PC-9 (cell line): ENCODE data around the gene MAN2A2. TPM values are rescaled to one million over a fixed set of nuclear protein-coding genes. Genes with fewer than 3 reads are reported as not detected.

Experiments
- BruUV-seq: library from RNA; stranded (reverse); fragments of 400-500 nt; replicated peaks from 2 replicates; lab custom pipeline; 2021; lab: Mats Ljungman, UMichigan
- CTCF ChIA-PET: fragments of 300-600 bp; sonication (Branson Sonifier 250); formaldehyde crosslinking; loops from one replicate; lab custom pipeline; 2022; ENCODE audit warnings: antibody characterized with exemption; lab: Charles Lee
- POLR2A ChIA-PET: fragments of 300-600 bp; sonication (Branson Sonifier 250); formaldehyde crosslinking; loops from one replicate; lab custom pipeline; 2022; ENCODE audit warnings: antibody characterized with exemption; ENCODE audit not compliant: unreplicated experiment; lab: Charles Lee
- DNase-seq, 2 experiments: peaks; one replicate each; pipeline versions ENCODE4 v3.0.0 to v3.0.0-alpha.2; 2015 to 2022; ENCODE audit warnings: mixed read lengths in 1 of 2
- H2AFZ ChIP-seq: fragments of 200-600 bp; sonication (generic); 2 replicates; pipeline ENCODE4 v1.8.1; 2017; ENCODE audit warnings: antibody characterized with exemption
- H3F3A ChIP-seq: fragments of 200-600 bp; sonication (generic); 2 replicates; pipeline ENCODE4 v1.8.1; 2017; ENCODE audit warnings: antibody characterized with exemption, mild to moderate bottlenecking, low read depth; ENCODE audit not compliant: insufficient read depth
- H3K27ac ChIP-seq: fragments of 200-600 bp; sonication (generic); 2 replicates; pipeline ENCODE4 v1.6.1; 2016; ENCODE audit warnings: mixed run types
- H3K27me3 ChIP-seq: fragments of 200-600 bp; sonication (generic); 2 replicates; pipeline ENCODE4 v1.6.1; 2016; ENCODE audit warnings: low read depth, mixed run types; ENCODE audit not compliant: insufficient read depth
- H3K36me3 ChIP-seq: fragments of 200-600 bp; sonication (generic); 2 replicates; pipeline ENCODE4 v1.6.1; 2016; ENCODE audit warnings: low read depth, mixed run types
- H3K4me1 ChIP-seq: fragments of 200-600 bp; sonication (generic); replicated peaks from 2 replicates; pipeline ENCODE4 v1.6.1; 2016; ENCODE audit warnings: mixed run types; ENCODE audit not compliant: insufficient read depth
- H3K4me2 ChIP-seq: fragments of 200-600 bp; sonication (generic); 2 replicates; pipeline ENCODE4 v1.6.1; 2017; ENCODE audit warnings: mixed run types
- H3K4me3 ChIP-seq: fragments of 200-600 bp; sonication (generic); 2 replicates; pipeline ENCODE4 v1.6.1; 2016; ENCODE audit warnings: mixed run types
- H3K79me2 ChIP-seq: fragments of 200-600 bp; sonication (generic); 2 replicates; pipeline ENCODE4 v1.6.1; 2017; ENCODE audit warnings: low read depth, mixed run types
- H3K9me2 ChIP-seq: fragments of 200-600 bp; sonication (generic); 2 replicates; pipeline ENCODE4 v1.8.1; 2017; ENCODE audit warnings: mild to moderate bottlenecking; ENCODE audit not compliant: insufficient read depth
- H3K9me3 ChIP-seq: fragments of 200-600 bp; sonication (generic); 2 replicates; pipeline ENCODE4 v1.8.1; 2016; ENCODE audit warnings: low read depth; ENCODE audit not compliant: insufficient read depth
- H4K20me1 ChIP-seq: fragments of 200-600 bp; sonication (generic); 2 replicates; pipeline ENCODE4 v1.8.1; 2017; ENCODE audit not compliant: insufficient read depth
- CTCF ChIP-seq: fragments of 200-600 bp; sonication (generic); conservative IDR thresholded peaks from 2 replicates; pipeline ENCODE4 v1.6.1; 2017; ENCODE audit warnings: mixed run types, antibody characterized with exemption, mild to moderate bottlenecking, moderate library complexity
- EZH2 ChIP-seq: fragments of 200-600 bp; sonication (generic); IDR thresholded peaks from 2 replicates; pipeline ENCODE4 v1.8.0; 2017; ENCODE audit warnings: antibody characterized with exemption, low read depth
- intact Hi-C: fragments of 100-400 bp; cut with micrococcal nuclease; formaldehyde crosslinking; loops from one replicate; pipeline ENCODE4 v1.10.0; 2022; ENCODE audit not compliant: unreplicated experiment
- total RNA-seq: library from RNA; stranded (reverse); gene quantifications from 2 replicates; pipeline ENCODE4 v1.2.3, GENCODE V29; 2021

MAN2A2 gene
- total RNA-seq, 1 experiment from 2014 or later = 27.1 TPM

DNA sequence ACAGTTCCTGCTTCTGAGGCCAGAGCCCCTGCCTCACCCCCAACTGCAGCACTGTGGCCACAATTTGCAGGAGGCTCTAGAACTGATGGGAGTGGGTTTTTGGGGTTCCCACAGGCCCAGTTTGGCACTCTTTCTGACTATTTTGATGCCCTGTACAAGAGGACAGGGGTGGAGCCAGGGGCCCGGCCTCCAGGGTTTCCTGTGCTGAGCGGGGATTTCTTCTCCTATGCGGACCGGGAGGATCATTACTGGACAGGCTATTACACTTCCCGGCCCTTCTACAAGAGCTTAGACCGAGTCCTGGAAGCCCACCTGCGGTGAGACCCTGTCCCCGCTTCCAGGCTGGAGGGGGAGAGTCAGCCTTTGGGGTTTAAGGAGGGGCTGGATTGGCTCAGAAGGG lies 6.9 kb downstream of the MAN2A2 start:
- H3K9me3 ChIP-seq = no peaks in the 10 kb centered on the region
- no peaks in the 10 kb centered on the region for H4K20me1 ChIP-seq
- H3K27me3 ChIP-seq = no peaks in the 10 kb centered on the region
- no peaks in the 10 kb centered on the region for H3K36me3 ChIP-seq
- TF ChIP-seq CTCF = no peak
- H2AFZ ChIP-seq = no peak overlapping the region
- no TSS peak for BruUV-seq
- no peak overlapping the region for H3K4me3 ChIP-seq
- peaks cover 6% of the 10 kb centered on the region; the same call in 1 of the 2 replicates for H3F3A ChIP-seq
- DNase-seq = no peak
- H3K79me2 ChIP-seq = no peaks in the 10 kb centered on the region
- no peaks in the 10 kb centered on the region for H3K4me1 ChIP-seq
- H3K4me2 ChIP-seq = no peak overlapping the region
- no peaks in the 10 kb centered on the region for H3K9me2 ChIP-seq
- no peak overlapping the region for H3K27ac ChIP-seq
- CTCF ChIA-PET = interaction anchor here (0.6 kb wide), 1 partner anchor 9 kb away, joined by 7 read pairs; no protein-coding TSS in a partner anchor
- POLR2A ChIA-PET = no interaction called here
- intact Hi-C loops = no loop called here

DNA sequence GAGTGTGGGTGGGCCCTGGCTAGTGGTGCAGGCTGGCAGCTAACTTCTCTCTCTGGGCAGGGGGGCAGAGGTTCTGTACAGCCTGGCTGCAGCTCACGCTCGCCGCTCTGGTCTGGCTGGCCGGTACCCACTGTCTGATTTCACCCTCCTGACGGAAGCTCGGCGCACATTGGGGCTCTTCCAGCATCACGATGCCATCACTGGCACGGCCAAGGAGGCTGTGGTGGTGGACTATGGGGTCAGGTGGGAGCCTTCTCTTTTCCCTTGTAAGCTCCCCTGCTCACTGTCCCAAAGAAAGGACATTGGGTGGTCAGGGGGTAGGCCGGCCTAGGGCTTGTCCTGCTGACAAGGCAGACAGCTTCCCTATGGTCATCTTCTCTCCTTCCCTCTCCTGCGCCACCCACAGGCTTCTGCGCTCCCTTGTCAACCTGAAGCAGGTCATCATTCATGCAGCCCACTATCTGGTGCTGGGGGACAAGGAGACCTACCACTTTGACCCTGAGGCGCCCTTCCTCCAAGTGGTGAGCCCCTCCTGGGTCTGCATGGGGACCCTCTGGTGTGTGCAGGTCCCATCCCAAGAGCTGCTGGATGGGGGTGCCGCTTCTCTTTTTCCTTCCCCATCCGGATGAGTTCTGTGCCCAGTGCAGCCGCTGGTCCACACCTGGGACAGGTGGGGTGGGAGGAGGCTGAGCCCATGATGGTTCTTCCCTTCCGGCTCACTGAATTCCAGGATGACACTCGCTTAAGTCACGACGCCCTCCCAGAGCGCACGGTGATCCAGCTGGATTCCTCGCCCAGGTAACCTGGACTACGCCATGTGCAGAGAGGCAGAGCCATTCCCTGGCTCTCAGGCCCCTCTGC lies 7.6 kb downstream of the MAN2A2 start:
- Histone ChIP-seq H3K27me3 (no peaks in the 10 kb centered on the region), H3F3A (peaks cover 6% of the 10 kb centered on the region; the same call in 1 of the 2 replicates), H2AFZ (no peak overlapping the region), H3K27ac (no peak overlapping the region), H3K4me1 (no peaks in the 10 kb centered on the region), H3K4me2 (no peak overlapping the region), H3K79me2 (no peaks in the 10 kb centered on the region), H4K20me1 (no peaks in the 10 kb centered on the region), H3K9me3 (no peaks in the 10 kb centered on the region), H3K4me3 (no peak overlapping the region), H3K36me3 (no peaks in the 10 kb centered on the region), H3K9me2 (no peaks in the 10 kb centered on the region)
- intact Hi-C loops = no loop called here
- no peak for DNase-seq
- BruUV-seq = no TSS peak
- ChIA-PET CTCF (no interaction called here), POLR2A (no interaction called here)
- TF ChIP-seq EZH2 = no peak
- no peak for TF ChIP-seq CTCF

- H3K79me2 ChIP-seq = no peaks in the 10 kb centered on the region
- BruUV-seq = no TSS peak
- intact Hi-C loops = no loop called here
- peaks cover 6% of the 10 kb centered on the region; the same call in 1 of the 2 replicates for H3F3A ChIP-seq
- H3K4me3 ChIP-seq = no peak overlapping the region
- no peak overlapping the region for H2AFZ ChIP-seq
- no peaks in the 10 kb centered on the region for H3K9me2 ChIP-seq
- no peaks in the 10 kb centered on the region for H3K9me3 ChIP-seq
- no peaks in the 10 kb centered on the region for H4K20me1 ChIP-seq
- TF ChIP-seq CTCF = no peak
- no peak overlapping the region for H3K4me2 ChIP-seq
- DNase-seq = no peak
- H3K27ac ChIP-seq = no peak overlapping the region
- H3K4me1 ChIP-seq = no peaks in the 10 kb centered on the region
- H3K27me3 ChIP-seq = no peaks in the 10 kb centered on the region
- ChIA-PET CTCF (no interaction called here), POLR2A (no interaction called here)
- no peaks in the 10 kb centered on the region for H3K36me3 ChIP-seq
These were observed 8.2 kb downstream of the MAN2A2 start for GRCh38 chr15:90911302-90911623.
